GM19351 (cell line): ENCODE results near the gene MCF2L.
"Not testable (repeated sequence)": the region's sequence is repeated elsewhere in the genome, so short reads cannot be mapped to it uniquely, and the experiment has no call there.

Source experiments
- ATAC-seq: cut with Tn5 transposase; IDR thresholded peaks from one replicate; pipeline ENCODE4 v1.9.1; 2021; ENCODE audit warnings: mild to moderate bottlenecking, moderate library complexity; ENCODE audit not compliant: unreplicated experiment

MCF2L gene

GRCh38 chr13:113106711-113107351 is 137.8 kb downstream of the MCF2L start:
- no peak for ATAC-seq

- not testable (repeated sequence) for ATAC-seq
Measured at GRCh38 chr13:113108521-113108920, 139.5 kb downstream of the MCF2L start.

GRCh38 chr13:113109151-113110047 is 140.4 kb downstream of the MCF2L start:
- no peak for ATAC-seq

- no peak for ATAC-seq
Measured at GRCh38 chr13:113110048-113110851, 141.2 kb downstream of the MCF2L start.

GRCh38 chr13:113110852-113111315 is 141.9 kb downstream of the MCF2L start:
- ATAC-seq: no peak

- not testable (repeated sequence) for ATAC-seq
Measured at GRCh38 chr13:113111821-113112220, 142.8 kb downstream of the MCF2L start.

- not testable (repeated sequence) for ATAC-seq
Measured at GRCh38 chr13:113112475-113112874, 143.5 kb downstream of the MCF2L start.

GRCh38 chr13:113112893-113113845 is 144.2 kb downstream of the MCF2L start:
- no peak for ATAC-seq

- ATAC-seq: no peak
Measured at GRCh38 chr13:113113846-113114271, 144.8 kb downstream of the MCF2L start.

GRCh38 chr13:113114511-113115362 is 145.7 kb downstream of the MCF2L start:
- no peak for ATAC-seq

GRCh38 chr13:113115363-113116205 is 146.6 kb downstream of the MCF2L start:
- no peak for ATAC-seq

GRCh38 chr13:113116206-113116800 is 147.3 kb downstream of the MCF2L start:
- ATAC-seq: no peak

- ATAC-seq: no peak
Measured at GRCh38 chr13:113116871-113117271, 147.9 kb downstream of the MCF2L start.

GRCh38 chr13:113117335-113117872 is 148.4 kb downstream of the MCF2L start:
- ATAC-seq: no peak

- no peak for ATAC-seq
Measured at GRCh38 chr13:113117911-113118260, 148.9 kb downstream of the MCF2L start.

- ATAC-seq: no peak
Measured at GRCh38 chr13:113118261-113119021, 149.4 kb downstream of the MCF2L start.
